ENCODE data around the gene PHKB.

PHKB gene

DNA sequence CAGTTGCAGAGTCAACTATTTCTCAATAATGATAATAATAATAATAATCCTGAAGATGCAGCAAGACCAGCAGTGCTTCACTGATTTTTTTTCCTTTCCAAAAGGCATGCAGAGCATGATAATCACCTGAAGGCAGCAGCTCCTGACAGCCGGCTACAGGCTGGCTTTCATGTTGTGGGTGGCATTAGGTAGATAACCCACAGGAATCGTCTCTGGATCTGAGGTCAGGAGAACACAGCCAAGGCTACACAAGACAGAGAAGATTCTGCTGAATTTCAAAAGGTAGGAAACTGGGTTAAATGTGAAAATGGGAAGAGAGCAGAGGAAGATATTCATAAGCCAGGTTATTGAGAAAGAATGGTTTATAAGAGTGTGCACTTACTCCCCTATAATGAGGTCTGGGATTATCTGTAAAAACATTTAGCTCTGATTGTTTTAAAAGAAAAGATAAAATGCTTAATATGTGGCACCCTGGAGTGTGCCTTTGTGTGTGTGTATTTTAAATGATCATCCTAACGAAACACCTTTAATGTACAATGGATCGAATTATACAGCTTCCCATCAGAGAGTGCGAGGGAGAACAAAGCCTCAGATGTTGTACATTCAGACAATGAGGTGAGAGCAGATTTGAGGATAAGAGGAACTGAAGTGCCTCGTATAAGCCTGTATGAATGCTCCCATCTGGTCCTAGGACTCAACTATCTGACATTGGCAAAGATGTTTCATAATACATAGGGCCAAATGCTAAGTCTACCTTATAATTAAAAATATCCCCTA, 273.1 kb downstream of the PHKB start:
- no peak for DNase-seq

DNA sequence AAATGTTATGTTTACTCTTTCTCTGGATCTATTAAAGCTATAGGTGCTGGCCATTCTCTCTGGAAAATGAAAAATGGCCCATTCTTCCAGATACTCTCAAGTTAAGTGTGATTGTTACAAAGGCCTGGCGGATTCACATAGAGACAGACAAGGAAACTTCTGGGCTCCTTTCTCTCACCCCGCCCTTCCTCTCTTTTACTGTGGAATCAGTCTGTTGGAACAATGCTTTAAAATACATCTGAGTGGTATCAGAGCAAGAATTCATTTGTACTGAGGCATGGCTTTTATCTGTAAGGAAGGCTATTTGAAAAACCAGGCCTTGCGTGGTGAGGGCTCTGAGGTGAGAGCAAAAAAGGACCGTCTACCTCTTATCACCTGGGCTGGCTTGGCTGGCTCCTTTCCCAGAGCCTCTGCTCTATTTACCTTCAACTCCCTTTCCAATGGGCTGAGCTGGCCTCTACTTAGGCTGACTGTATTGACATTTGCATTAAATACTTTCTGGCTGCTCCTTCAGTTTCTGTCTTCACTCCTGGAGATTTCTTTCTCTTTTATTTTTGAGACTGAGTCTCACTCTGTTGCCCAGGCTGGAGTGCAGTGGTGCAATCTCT, 274.0 kb downstream of the PHKB start:
- peak; percentile 50 for DNase-seq

DNA sequence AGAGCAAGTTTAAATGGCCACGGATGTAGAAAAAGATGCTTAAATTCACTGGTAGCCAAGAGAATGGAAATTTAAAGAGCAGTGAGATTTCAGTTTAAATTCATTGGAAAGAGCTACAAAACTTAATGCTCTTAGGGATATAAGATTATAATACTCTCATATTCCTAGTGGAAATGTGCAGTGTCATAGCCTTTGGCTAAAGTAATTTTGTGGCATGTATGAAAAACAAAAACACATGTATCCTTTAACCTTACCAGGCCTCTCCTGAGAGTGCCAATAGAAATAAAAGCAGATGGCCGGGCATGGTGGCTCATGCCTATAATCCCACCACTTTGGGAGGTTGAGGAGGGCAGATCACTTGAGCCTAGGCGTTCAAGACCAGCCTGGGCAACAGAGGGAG, 289.2 kb downstream of the PHKB start:
- no peak for DNase-seq

Data from DMS79 (cell line).